Breast epithelium (tissue), 3 donors: Measurements from ENCODE around the gene LIX1.

ENCODE experiments used
- POLR2A ChIP-seq: fragments of 450-650 bp; IDR thresholded peaks from one replicate; pipeline ENCODE4 v1.6.1; 2016; ENCODE audit warnings: antibody characterized with exemption, mild to moderate bottlenecking, moderate library complexity
- TF ChIP-seq, protein P1 (sequence below), 3 donors: fragments of 450-650 bp; IDR thresholded peaks; one replicate each; pipeline ENCODE4 v1.5.1; 2016 to 2017; ENCODE audit warnings: antibody characterized with exemption in 3 of 3, mild to moderate bottlenecking in 3 of 3, moderate library complexity in 3 of 3

- no peak for TF ChIP-seq POLR2A
- TF ChIP-seq, protein P1, sequence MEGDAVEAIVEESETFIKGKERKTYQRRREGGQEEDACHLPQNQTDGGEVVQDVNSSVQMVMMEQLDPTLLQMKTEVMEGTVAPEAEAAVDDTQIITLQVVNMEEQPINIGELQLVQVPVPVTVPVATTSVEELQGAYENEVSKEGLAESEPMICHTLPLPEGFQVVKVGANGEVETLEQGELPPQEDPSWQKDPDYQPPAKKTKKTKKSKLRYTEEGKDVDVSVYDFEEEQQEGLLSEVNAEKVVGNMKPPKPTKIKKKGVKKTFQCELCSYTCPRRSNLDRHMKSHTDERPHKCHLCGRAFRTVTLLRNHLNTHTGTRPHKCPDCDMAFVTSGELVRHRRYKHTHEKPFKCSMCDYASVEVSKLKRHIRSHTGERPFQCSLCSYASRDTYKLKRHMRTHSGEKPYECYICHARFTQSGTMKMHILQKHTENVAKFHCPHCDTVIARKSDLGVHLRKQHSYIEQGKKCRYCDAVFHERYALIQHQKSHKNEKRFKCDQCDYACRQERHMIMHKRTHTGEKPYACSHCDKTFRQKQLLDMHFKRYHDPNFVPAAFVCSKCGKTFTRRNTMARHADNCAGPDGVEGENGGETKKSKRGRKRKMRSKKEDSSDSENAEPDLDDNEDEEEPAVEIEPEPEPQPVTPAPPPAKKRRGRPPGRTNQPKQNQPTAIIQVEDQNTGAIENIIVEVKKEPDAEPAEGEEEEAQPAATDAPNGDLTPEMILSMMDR (IDR thresholded peaks at IDR 0.05), result no peak
Measured at GRCh38 chr5:97095318-97095732, 47.1 kb downstream of the LIX1 start.
